Stomach (tissue), 9 donors: ENCODE data around the gene ZBTB17. TPM values are rescaled to one million over a fixed set of nuclear protein-coding genes. Genes with fewer than 3 reads are reported as not detected.

Experiments
- DNase-seq, 2 donors: peaks; one replicate each; pipeline versions ENCODE4 v3.0.0 to v3.0.0-alpha.2; 2013 to 2019
- H3K27ac ChIP-seq, 5 donors: fragments of 200-600 bp in 4 of 5; sonication (generic) in 4 of 5; one replicate each; pipeline ENCODE4 v1.5.1; 2013 to 2019; ENCODE audit warnings: mild to moderate bottlenecking in 1 of 5, moderate library complexity in 1 of 5
- H3K27me3 ChIP-seq, 3 donors: fragments of 200-600 bp; sonication (generic); one replicate each; pipeline ENCODE4 v1.5.1; 2017 to 2019; ENCODE audit warnings: mixed run types in 1 of 3
- H3K36me3 ChIP-seq, 4 donors: fragments of 200-600 bp; sonication (generic); 1 replicate in 3 of 4; 2 replicates in 1 of 4; pipeline ENCODE4 v1.5.1; 2016 to 2019
- H3K4me1 ChIP-seq, 4 donors: fragments of 200-600 bp; sonication (generic); one replicate each; pipeline ENCODE4 v1.5.1; 2016 to 2019
- H3K4me3 ChIP-seq, 4 donors: fragments of 200-600 bp; sonication (generic) in 3 of 4; one replicate each; pipeline ENCODE4 v1.5.1; 2016 to 2019; ENCODE audit warnings: mild to moderate bottlenecking in 1 of 4
- H3K9me3 ChIP-seq, 4 donors: fragments of 200-600 bp; sonication (generic); one replicate each; pipeline ENCODE4 v1.5.1; 2016 to 2019
- EP300 ChIP-seq: sonication (generic); formaldehyde crosslinking; IDR thresholded peaks from one replicate; pipeline ENCODE4 v1.6.1; 2017; ENCODE audit warnings: antibody characterized with exemption
- POLR2A ChIP-seq, 4 donors: fragments of 450-650 bp; IDR thresholded peaks; one replicate each; pipeline ENCODE4 v1.6.1; 2016; ENCODE audit warnings: antibody characterized with exemption in 4 of 4, control low read depth in 2 of 4, mild to moderate bottlenecking in 1 of 4, moderate library complexity in 1 of 4
- POLR2AphosphoS5 ChIP-seq, 3 donors: sonication (generic); formaldehyde crosslinking; IDR thresholded peaks; one replicate each; pipeline ENCODE4 v1.6.1; 2016; ENCODE audit warnings: antibody characterized with exemption in 3 of 3
- WGBS, 5 donors: extraction: QIAGEN DNeasy Blood & Tissue Kit in 3 of 5; methylation state at CpG; one replicate each; pipeline versions ENCODE4 v1.1.5 to v1.1.7; 2013 to 2018; 5-methylcytosine and 5-hydroxymethylcytosine counted together
- intact Hi-C: fragments of 100-400 bp; cut with DNase I; formaldehyde crosslinking; loops from one replicate; pipeline ENCODE4 v1.15.1; 2023; ENCODE audit warnings: low total_unique reads
- polyA plus RNA-seq, 3 donors: library from polyadenylated mRNA; stranded (reverse); fragments of 200-250 nt; gene quantifications; one replicate each; pipeline ENCODE4 v1.2.3, GENCODE V29; 2013
- total RNA-seq, 5 donors: library from RNA; depleted of rRNA; stranded (reverse); fragments of >200 nt; gene quantifications; one replicate each; pipeline versions ENCODE4 v1.1.0 to v1.2.3, GENCODE V29; 2014 to 2016
- TF ChIP-seq, protein P1 (sequence below), 7 experiments: fragments of 450-650 bp in 4 of 7; fragments of 200-600 bp in 3 of 7; sonication (generic) in 3 of 7; IDR thresholded peaks; one replicate each; pipeline ENCODE4 v1.5.1; 2016 to 2019; ENCODE audit warnings: antibody characterized with exemption in 7 of 7, control low read depth in 2 of 7, mild to moderate bottlenecking in 1 of 7
- donor health status: healthy with polysubstance abuse.
- donor health status: Bipolar disorder and iron deficiency.
- donor health status: healthy.

ZBTB17 gene
- total and polyA plus RNA-seq, 8 donors, result 13.0 to 136 (median 46.5) TPM

DNA sequence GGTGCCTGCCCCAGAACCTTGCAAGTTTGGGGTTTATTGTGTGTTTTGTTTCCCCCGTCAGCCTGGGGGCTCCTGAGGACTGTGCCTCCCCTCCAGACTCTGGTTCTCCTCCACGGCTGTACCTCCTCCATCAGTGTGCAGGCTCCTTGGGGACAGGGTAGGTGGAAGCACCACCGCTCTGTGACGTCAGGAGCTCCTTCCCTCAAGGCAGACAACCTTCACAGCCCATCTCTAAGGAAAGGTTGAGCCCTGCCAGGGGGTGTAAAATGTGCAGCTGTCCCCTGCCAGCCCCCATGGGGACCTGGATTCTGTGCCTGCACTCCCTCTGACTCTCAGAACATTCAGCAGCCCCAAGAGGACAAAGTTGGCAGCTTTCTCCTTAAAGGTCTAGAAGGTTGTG lies 42.4 kb upstream of the ZBTB17 start:
- 45 to 73% (median 57%) methylated on average over 4 of the region's 4 CpGs for WGBS, 5 donors

DNA sequence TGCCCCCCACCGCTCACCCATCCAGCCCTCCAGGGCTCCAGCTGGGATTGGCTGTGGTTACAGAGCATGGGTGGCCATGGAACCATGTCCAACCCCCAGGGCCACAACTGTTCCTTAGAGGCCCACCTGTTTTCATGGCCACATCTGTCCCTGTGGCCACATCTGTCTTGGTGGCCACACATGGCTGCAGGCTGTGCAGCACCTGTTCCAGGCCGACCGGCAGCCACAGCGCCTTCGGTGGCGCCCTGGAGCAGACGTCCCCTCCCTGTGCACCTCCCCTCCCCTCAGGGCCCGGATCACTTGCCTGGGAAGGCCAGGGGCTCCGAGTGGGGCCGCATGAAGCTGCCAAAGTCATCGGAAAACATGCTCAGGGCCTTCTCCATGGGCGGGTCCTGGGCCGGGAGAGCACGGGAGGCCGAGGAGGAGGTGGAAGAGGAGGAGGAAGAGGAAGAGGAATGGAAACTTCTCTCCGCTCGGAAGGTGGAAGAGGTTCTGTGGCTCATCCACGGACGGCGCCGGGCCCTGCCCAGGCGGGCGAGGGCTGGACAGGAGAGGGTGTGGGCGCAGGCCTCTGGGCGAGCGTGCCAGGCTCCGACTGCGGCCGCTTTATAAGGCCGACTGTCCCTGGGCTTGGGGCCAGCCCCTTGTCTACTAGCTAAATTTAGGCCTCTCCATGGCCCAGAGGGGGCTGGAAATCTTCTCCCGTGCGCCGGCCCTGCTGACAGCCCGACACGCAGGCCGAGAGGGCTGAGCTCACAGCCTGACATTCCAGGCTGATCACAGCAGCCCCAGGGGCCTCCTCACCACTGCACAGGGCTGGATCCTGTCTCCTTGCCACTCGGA lies 41.8 kb upstream of the ZBTB17 start, which contains the start of gene HSPB7:
TSS of gene HSPB7 (minus strand) at position 583 of the 843 bp plus-strand sequence. CDS start at position 503, 80 bp downstream.
- peak; percentile 81 to 92 for DNase-seq
- Histone ChIP-seq H3K27ac (peak within 1 kb of the TSS; percentile 63 to 91 (median 82)), H3K27me3 (no peaks in the 10 kb centered on the region), H3K4me3 (peak within 1 kb of the TSS; percentile 18 to 44 (median 42)), H3K4me1 (peaks cover 46 to 90% (median 64%) of the 10 kb centered on the region in 4 donors), H3K9me3 (no peaks in the 10 kb centered on the region), H3K36me3 (no peaks in the 10 kb centered on the region)
- WGBS, 5 donors, result 21 to 33% (median 26%) methylated on average over 24 to 37 of the region's 37 CpGs
- intact Hi-C loops, result no loop called here
- TF ChIP-seq, protein P1, sequence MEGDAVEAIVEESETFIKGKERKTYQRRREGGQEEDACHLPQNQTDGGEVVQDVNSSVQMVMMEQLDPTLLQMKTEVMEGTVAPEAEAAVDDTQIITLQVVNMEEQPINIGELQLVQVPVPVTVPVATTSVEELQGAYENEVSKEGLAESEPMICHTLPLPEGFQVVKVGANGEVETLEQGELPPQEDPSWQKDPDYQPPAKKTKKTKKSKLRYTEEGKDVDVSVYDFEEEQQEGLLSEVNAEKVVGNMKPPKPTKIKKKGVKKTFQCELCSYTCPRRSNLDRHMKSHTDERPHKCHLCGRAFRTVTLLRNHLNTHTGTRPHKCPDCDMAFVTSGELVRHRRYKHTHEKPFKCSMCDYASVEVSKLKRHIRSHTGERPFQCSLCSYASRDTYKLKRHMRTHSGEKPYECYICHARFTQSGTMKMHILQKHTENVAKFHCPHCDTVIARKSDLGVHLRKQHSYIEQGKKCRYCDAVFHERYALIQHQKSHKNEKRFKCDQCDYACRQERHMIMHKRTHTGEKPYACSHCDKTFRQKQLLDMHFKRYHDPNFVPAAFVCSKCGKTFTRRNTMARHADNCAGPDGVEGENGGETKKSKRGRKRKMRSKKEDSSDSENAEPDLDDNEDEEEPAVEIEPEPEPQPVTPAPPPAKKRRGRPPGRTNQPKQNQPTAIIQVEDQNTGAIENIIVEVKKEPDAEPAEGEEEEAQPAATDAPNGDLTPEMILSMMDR (IDR thresholded peaks at IDR 0.05), result no peak
- TF ChIP-seq POLR2A (IDR thresholded peaks at IDR 0.05) (no peak), EP300 (peak; percentile 58), POLR2AphosphoS5 (IDR thresholded peaks at IDR 0.05) (peak; percentile 51 to 86 (median 84))

More for the DNA sequence above, 42.4 kb upstream of the ZBTB17 start:
- Histone ChIP-seq H3K27ac (peak overlapping the region; percentile 63 to 91 (median 82)), H3K4me3 (peak overlapping the region in 2 of 4 donors; percentile 44), H3K4me1 (peaks cover 40 to 83% (median 57%) of the 10 kb centered on the region in 4 donors), H3K9me3 (no peaks in the 10 kb centered on the region), H3K27me3 (no peaks in the 10 kb centered on the region), H3K36me3 (no peaks in the 10 kb centered on the region)
- intact Hi-C loops, result no loop called here
- no peak for DNase-seq
- no peak for TF ChIP-seq POLR2A (IDR thresholded peaks at IDR 0.05)
- no peak for TF ChIP-seq EP300
- no peak for TF ChIP-seq POLR2AphosphoS5 (IDR thresholded peaks at IDR 0.05)
- TF ChIP-seq, protein P1 (IDR thresholded peaks at IDR 0.05), result no peak

DNA sequence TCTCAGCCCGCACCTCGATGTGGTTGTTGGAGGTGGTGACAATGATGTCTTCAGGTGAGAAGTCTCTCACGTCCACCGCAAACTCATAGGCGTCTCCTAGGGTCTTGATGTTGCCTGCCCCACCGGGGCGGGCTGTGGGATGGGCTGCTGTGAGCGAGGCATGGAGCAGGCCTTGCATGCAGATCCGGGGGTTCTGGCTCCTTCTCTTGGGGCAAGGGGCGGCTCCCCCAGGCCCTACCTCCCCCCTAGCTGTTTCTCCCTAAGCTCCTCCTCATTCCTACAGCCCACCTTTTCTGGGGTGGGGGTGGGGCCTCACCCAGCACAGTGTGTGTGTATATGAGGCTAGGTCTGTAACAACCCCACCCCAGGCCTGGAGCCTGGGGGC lies 41.2 kb upstream of the ZBTB17 start:
- H3K4me3 ChIP-seq, result peak overlapping the region; percentile 18 to 44 (median 42)
- peaks cover 52 to 94% (median 69%) of the 10 kb centered on the region in 4 donors for H3K4me1 ChIP-seq
- 67 to 87% (median 84%) methylated on average over 9 to 10 of the region's 10 CpGs for WGBS, 5 donors

More for the DNA sequence above, 41.2 kb upstream of the ZBTB17 start:
- Histone ChIP-seq H3K9me3 (no peaks in the 10 kb centered on the region), H3K27me3 (no peaks in the 10 kb centered on the region), H3K27ac (peak overlapping the region; percentile 63 to 91 (median 82)), H3K36me3 (no peaks in the 10 kb centered on the region)
- TF ChIP-seq EP300 (no peak), POLR2AphosphoS5 (IDR thresholded peaks at IDR 0.05) (no peak), POLR2A (IDR thresholded peaks at IDR 0.05) (no peak)
- TF ChIP-seq, protein P1 (IDR thresholded peaks at IDR 0.05), result no peak
- DNase-seq, result no peak
- intact Hi-C loops, result no loop called here
